Activated CD8-positive, alpha-beta memory T cell treated with anti-CD3 and anti-CD28 coated beads for 36 hours (primary cell): ENCODE data around the gene ATAD5. TPM values are rescaled to one million over a fixed set of nuclear protein-coding genes. Genes with fewer than 3 reads are reported as not detected.

ENCODE experiments used
- CTCF ChIA-PET: fragments of 350-600 bp; sonication (Branson Sonifier 250); formaldehyde crosslinking; loops from one replicate; lab custom pipeline; 2021; ENCODE audit warnings: antibody characterized with exemption; lab: Charles Lee
- POLR2A ChIA-PET: fragments of 350-600 bp; sonication (Branson Sonifier 250); formaldehyde crosslinking; loops from one replicate; lab custom pipeline; 2021; ENCODE audit warnings: antibody characterized with exemption; lab: Charles Lee
- total RNA-seq, 2 experiments: library from RNA; stranded (reverse); gene quantifications; one replicate each; pipeline ENCODE4 v1.2.3, GENCODE V29; 2021

The ATAD5 gene
- total RNA-seq, 2 experiments from 2014 or later, result 32.1 to 32.2 TPM

GRCh38 chr17:30821871-30822723 is 9.7 kb upstream of the ATAD5 start:
- ChIA-PET CTCF (interaction anchor here (0.5 to 1.3 kb wide), 3 partner anchors 13 to 396 kb away, joined by 3 to 4 read pairs (median 4); no protein-coding TSS in a partner anchor), POLR2A (interaction anchor here (0.6 to 1.2 kb wide), 4 partner anchors 13 to 402 kb away, joined by 3 to 5 read pairs (median 4); no protein-coding TSS in a partner anchor)

- ChIA-PET CTCF (interaction anchor here (0.5 to 3.2 kb wide), 6 partner anchors 10 to 80 kb away, joined by 3 to 16 read pairs (median 6); no protein-coding TSS in a partner anchor), POLR2A (interaction anchor here (2.3 kb wide), 1 partner anchor 13 kb away, joined by 10 read pairs; no protein-coding TSS in a partner anchor)
Measured at GRCh38 chr17:30822919-30823318, 8.8 kb upstream of the ATAD5 start.

- POLR2A ChIA-PET, result interaction anchor here (1.6 to 2.3 kb wide), 3 partner anchors 14 to 92 kb away, joined by 5 to 11 read pairs (median 10); no protein-coding TSS in a partner anchor
- CTCF ChIA-PET, result interaction anchor here (1.0 to 3.2 kb wide), 7 partner anchors 8 to 223 kb away, joined by 3 to 21 read pairs (median 7); no protein-coding TSS in a partner anchor
Measured at GRCh38 chr17:30823421-30823820, 8.3 kb upstream of the ATAD5 start.

DNA sequence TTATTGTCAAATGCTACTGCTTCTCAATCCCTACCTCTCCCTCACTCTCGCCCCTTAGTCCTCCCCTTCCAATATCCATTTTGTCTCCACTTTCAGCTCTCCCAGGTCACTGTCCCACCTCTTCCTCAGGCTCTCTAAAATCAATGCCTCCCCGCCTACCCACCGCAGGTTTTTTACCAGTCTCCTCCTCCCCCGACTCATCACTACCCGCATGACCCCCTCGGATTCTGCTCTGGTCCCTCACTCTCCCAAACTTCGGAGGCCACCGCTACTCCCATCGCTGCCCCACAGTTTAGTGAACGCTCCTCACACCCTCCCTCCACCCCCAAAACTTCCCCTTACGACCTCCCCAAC is 7.8 kb upstream of the ATAD5 start:
- CTCF ChIA-PET, result interaction anchor here (0.6 to 3.2 kb wide), 10 partner anchors 8 to 223 kb away, joined by 3 to 21 read pairs (median 6); no protein-coding TSS in a partner anchor
- POLR2A ChIA-PET, result interaction anchor here (0.5 to 2.3 kb wide), 5 partner anchors 9 to 499 kb away, joined by 3 to 11 read pairs (median 5); no protein-coding TSS in a partner anchor

DNA sequence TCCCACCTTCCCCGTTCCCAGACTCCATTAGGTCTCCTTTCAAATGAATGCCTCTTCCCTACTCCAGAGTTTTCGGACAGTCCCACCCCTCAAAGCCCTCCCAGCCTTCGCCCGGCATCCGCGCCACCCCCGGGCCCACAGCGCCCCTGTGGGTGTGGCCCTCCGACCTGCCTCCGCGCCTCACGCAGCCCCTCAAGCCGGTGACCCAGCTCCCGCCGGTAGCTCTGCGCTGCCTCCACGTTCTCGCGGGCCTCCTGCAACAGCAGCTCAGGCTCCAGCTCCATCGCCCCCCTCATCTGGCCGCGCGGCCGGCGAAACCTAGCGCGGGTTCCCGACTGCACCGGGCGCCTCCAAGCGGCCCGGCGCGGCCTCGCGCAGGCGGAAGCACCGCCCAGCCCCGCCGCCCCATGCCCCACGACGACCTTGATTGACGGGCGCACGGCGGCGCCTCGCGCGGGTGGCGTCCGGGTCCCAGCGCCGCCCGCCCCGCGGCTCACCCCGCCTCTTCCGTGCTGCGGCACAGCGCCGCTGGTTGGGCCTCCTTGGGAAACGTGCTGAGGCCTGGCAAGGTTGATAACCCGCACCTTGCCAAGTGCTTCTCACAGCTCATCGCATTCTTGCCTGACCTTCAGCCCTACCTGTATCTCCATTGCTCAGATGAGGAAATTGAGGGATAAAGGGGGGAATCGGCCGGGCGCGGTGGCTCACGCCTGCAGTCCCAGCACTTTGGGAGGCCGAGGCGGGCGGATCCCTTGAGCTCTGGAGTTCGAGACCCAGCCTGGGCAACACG is 7.2 kb upstream of the ATAD5 start, which contains the start of gene CRLF3:
CRLF3 (minus strand) TSS at position 337 of the 790 bp plus-strand sequence; CDS start at position 296, 41 bp downstream.
- CTCF ChIA-PET, result interaction anchor here (0.6 to 3.2 kb wide), 13 partner anchors 9 to 674 kb away, joined by 3 to 21 read pairs (median 4); no protein-coding TSS in a partner anchor

GRCh38 chr17:30827082-30827481 is 4.7 kb upstream of the ATAD5 start:
- ChIA-PET POLR2A (no interaction called here), CTCF (interaction anchor here (1.5 kb wide), 1 partner anchor 129 kb away, joined by 3 read pairs; no protein-coding TSS in a partner anchor)

More for the DNA sequence above, 7.2 kb upstream of the ATAD5 start, which contains the start of gene CRLF3:
- POLR2A ChIA-PET, result interaction anchor here (0.5 to 2.3 kb wide), 7 partner anchors 9 to 498 kb away, joined by 3 to 11 read pairs (median 3); no protein-coding TSS in a partner anchor

GRCh38 chr17:30829022-30829421 is 2.7 kb upstream of the ATAD5 start:
- ChIA-PET CTCF (no interaction called here), POLR2A (no interaction called here)

GRCh38 chr17:30831257-30831656 is 509 bp upstream of the ATAD5 start:
- POLR2A ChIA-PET, result interaction anchor here (0.9 kb wide), 1 partner anchor 99 kb away, joined by 3 read pairs; no protein-coding TSS in a partner anchor
- CTCF ChIA-PET, result interaction anchor here (1.2 kb wide), 1 partner anchor 26 kb away, joined by 3 read pairs; no protein-coding TSS in a partner anchor

DNA sequence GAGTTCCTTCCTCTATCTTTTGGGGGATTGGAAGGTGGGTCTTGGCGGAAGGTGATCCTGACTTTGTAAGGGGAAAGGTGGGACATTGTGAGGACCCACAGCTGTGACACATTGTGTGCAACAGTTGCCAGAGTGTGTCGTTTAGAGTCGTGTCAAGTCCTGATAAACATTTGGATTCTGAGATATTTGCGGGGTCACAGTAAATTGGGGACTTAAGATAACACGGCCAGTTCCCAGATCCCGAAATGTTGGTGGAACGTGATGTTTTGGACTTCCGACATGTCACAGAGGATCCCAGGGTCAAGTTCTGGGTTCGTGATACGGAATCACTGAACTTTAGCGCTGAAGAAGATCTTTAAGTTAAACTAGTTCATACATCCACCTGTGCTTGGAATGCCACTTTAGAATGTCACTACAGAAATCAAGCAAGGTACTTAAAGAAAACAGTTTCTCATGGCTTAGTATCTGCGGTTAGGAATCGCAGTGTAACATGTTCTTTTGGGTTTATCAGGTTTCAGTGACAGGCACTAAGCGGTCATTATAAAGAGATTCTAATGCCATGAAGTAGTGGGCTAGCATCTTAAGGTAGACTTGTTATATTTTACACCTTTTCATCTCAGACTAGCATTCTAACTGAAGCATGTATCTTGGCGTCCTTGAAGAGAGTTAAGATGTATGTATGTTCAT is 815 bp downstream of the ATAD5 start:
- POLR2A ChIA-PET, result interaction anchor here (0.7 to 0.9 kb wide), 3 partner anchors 8 to 196 kb away, joined by 3 read pairs; partner anchors contain the start of gene CRLF3
- CTCF ChIA-PET, result interaction anchor here (1.2 kb wide), 2 partner anchors 8 to 25 kb away, joined by 3 to 4 read pairs; partner anchors contain the start of gene CRLF3

DNA sequence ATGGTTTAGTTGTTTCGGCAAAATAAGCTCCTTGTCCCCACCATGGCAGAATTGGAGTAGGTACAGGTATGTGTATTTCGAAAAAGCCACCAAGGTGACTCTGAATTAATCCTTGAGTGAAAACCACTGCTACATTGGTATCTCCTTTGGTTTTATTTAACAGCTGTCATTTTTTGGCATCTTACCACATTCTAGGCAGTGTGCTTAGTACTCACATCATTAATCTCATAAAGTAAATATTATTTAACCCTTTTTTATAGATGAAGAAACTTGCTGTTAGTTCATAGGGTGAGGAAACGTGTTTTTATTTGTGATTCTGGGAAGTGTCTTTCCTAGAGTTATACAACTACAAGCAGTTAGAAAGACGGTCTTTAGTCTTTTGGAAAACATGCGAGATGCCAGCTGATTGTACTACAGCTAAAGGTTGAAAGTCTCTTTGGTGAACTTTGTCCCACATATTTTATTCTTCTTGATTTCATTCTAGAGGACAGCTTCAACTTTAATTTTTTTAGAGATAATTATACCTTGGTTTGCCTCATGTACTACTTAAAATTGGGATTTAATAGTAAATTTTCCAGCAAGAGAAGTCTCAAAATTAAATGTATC is 6.5 kb downstream of the ATAD5 start:
- CTCF ChIA-PET, result no interaction called here
- POLR2A ChIA-PET, result no interaction called here

- CTCF ChIA-PET, result no interaction called here
Measured at GRCh38 chr17:30840771-30841170, 9.0 kb downstream of the ATAD5 start.

DNA sequence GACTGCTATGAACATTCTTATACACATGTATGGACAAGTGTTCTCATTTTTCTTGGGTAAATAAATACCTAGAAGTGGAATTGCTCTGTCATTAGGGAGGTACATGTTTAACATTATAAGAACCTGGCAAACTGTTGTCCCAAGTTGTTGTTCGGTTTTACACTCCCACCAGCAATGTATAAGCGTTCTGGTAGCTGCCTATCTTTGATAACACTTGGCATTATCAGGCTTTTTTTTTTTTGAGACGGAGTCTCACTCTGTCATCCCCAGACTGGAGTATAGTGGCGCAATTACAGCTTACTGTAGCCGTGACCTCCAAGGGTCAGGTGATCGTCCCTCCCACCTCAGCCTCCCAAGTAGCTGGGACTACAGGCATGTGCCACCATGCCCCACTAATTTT is 16.3 kb downstream of the ATAD5 start:
- POLR2A ChIA-PET, result interaction anchor here (0.8 kb wide), 1 partner anchor 12 kb away, joined by 4 read pairs; no protein-coding TSS in a partner anchor
- CTCF ChIA-PET, result no interaction called here

More at GRCh38 chr17:30840771-30841170, 9.0 kb downstream of the ATAD5 start:
- POLR2A ChIA-PET, result interaction anchor here (0.6 kb wide), 1 partner anchor 15 kb away, joined by 3 read pairs; no protein-coding TSS in a partner anchor

DNA sequence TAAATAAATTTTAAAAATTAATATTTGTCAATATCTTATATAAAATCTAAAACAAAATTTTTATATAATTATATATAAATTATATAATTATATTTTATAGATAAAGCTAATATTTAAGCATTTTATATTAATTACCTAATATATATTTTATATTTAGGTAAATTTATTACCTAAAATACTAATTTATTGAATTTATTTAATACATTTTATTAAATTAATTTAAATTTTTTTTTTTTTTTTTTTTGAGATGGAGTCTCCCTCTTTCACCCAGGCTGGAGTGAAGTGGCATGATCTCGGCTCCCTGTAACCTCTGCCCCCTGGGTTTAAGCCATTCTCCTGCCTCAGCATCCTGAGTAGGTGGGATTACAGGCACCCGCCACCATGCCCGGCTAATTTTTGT is 22.4 kb downstream of the ATAD5 start:
- CTCF ChIA-PET, result no interaction called here
- POLR2A ChIA-PET, result no interaction called here

GRCh38 chr17:30858556-30859250 is 26.9 kb downstream of the ATAD5 start:
- CTCF ChIA-PET, result interaction anchor here (0.6 kb wide), 1 partner anchor 66 kb away, joined by 3 read pairs; no protein-coding TSS in a partner anchor
- POLR2A ChIA-PET, result interaction anchor here (0.6 kb wide), 1 partner anchor 1268 kb away, joined by 3 read pairs; no protein-coding TSS in a partner anchor

- ChIA-PET POLR2A (no interaction called here), CTCF (no interaction called here)
Measured at GRCh38 chr17:30864636-30865035, 32.9 kb downstream of the ATAD5 start.

DNA sequence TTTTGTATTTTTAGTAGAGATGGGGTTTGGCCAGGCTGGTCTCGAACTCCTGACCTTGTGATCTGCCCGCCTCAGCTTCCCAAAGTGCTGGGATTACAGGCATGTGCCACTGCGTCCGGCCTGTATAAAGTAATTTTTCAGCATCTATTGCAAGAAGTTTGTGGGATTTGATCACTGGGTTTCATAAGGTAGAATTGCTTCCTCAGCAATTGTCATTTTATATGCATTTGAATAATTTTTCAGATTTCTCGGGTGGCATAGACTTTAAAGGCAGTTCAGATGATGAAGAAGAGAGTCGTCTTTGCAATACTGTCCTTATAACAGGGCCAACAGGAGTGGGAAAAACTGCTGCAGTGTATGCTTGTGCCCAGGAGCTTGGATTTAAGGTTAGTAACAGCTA is 37.2 kb downstream of the ATAD5 start:
- ChIA-PET CTCF (no interaction called here), POLR2A (no interaction called here)

DNA sequence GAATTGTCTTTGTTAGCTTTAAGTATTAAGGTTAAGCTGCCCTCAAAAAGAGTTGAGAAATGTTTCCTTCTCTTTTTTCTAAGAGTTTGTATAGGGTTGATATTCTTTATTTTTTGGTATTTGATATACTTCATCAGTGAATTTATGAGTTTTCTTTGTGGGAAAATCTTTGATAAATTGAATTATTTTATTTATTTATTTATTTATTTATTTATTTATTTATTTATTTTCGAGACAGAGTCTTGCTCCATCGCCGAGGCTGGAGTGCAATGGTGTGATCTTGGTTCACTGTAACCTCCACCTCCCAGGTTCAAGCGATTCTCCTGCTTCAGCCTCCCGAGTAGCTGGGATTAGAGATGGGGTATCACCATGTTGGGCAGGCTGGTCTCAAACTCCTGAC is 54.4 kb downstream of the ATAD5 start:
- POLR2A ChIA-PET, result no interaction called here
- CTCF ChIA-PET, result interaction anchor here (0.6 to 1.1 kb wide), 2 partner anchors 12 to 36 kb away, joined by 4 read pairs; no protein-coding TSS in a partner anchor
